GM18951 (cell line): ENCODE measurements around the gene STUM.
"Not testable (repeated sequence)": the region's sequence is repeated elsewhere in the genome, so short reads cannot be mapped to it uniquely, and the experiment has no call there.

Source experiments
- POLR2A ChIP-seq: IDR thresholded peaks from 4 replicates; pipeline ENCODE4 v1.6.1; 2011; ENCODE audit warnings: mild to moderate bottlenecking; ENCODE audit not compliant: insufficient read length, insufficient read depth; ENCODE audit errors: extremely low read depth
- in situ Hi-C: fragments of 300-500 bp; cut with MboI; formaldehyde crosslinking; loops from one replicate; pipeline ENCODE4 v1.12.0; 2022; ENCODE audit warnings: low sequenced_read_pairs, mixed read lengths, inconsistent platforms; ENCODE audit not compliant: unreplicated experiment

Gene STUM

GRCh38 chr1:226548256-226549093, at the start of gene STUM:
Gene STUM, plus strand, starts transcription at chr1:226548764. Its CDS starts 141 bp downstream, at chr1:226548905.
- no peak for TF ChIP-seq POLR2A
- in situ Hi-C loops, result no loop called here

- in situ Hi-C loops, result not testable (repeated sequence)
These were observed 48.9 kb upstream of the STUM start for GRCh38 chr1:226499699-226500098.

- in situ Hi-C loops, result no loop called here
- no peak for TF ChIP-seq POLR2A
These were observed 42.5 kb upstream of the STUM start for GRCh38 chr1:226506021-226506420.

GRCh38 chr1:226506921-226507320, 41.6 kb upstream of the STUM start:
- in situ Hi-C loops, result no loop called here
- TF ChIP-seq POLR2A, result no peak

GRCh38 chr1:226510453-226510852, 38.1 kb upstream of the STUM start:
- TF ChIP-seq POLR2A, result no peak
- in situ Hi-C loops, result no loop called here

GRCh38 chr1:226511296-226511695, 37.3 kb upstream of the STUM start:
- TF ChIP-seq POLR2A, result no peak
- in situ Hi-C loops, result no loop called here

GRCh38 chr1:226512076-226512728, 36.4 kb upstream of the STUM start:
- in situ Hi-C loops, result no loop called here
- TF ChIP-seq POLR2A, result no peak

GRCh38 chr1:226518375-226518774, 30.2 kb upstream of the STUM start:
- TF ChIP-seq POLR2A, result no peak
- in situ Hi-C loops, result no loop called here

GRCh38 chr1:226519135-226519534, 29.4 kb upstream of the STUM start:
- in situ Hi-C loops, result no loop called here

GRCh38 chr1:226519716-226520598, 28.6 kb upstream of the STUM start:
- no peak for TF ChIP-seq POLR2A
- in situ Hi-C loops, result no loop called here

More at GRCh38 chr1:226519135-226519534, 29.4 kb upstream of the STUM start:
- no peak for TF ChIP-seq POLR2A

- no peak for TF ChIP-seq POLR2A
These were observed 27.8 kb upstream of the STUM start for GRCh38 chr1:226520640-226521355.

GRCh38 chr1:226523646-226524406, 24.7 kb upstream of the STUM start:
- no peak for TF ChIP-seq POLR2A
- in situ Hi-C loops, result no loop called here

More at GRCh38 chr1:226520640-226521355, 27.8 kb upstream of the STUM start:
- in situ Hi-C loops, result no loop called here
